KG1 (cell line): ENCODE measurements around the gene XKRX.

Experiments
- DNase-seq: peaks from one replicate; lab custom pipeline; 2025; lab: John Stamatoyannopoulos, UW

Gene XKRX

GRCh38 chrX:100928660-100929613 is at the start of gene XKRX:
TSS of gene XKRX (minus strand) at chrX:100928917. CDS start at chrX:100928304, 613 bp downstream.
- no peak for DNase-seq

- no peak for DNase-seq
Observed at GRCh38 chrX:100976211-100976610, 47.5 kb upstream of the XKRX start.

- no peak for DNase-seq
Observed at GRCh38 chrX:100975212-100975611, 46.5 kb upstream of the XKRX start.

- DNase-seq: no peak
Observed at GRCh38 chrX:100973411-100973810, 44.7 kb upstream of the XKRX start.

- no peak for DNase-seq
Observed at GRCh38 chrX:100969936-100970335, 41.2 kb upstream of the XKRX start.

- DNase-seq: no peak
Observed at GRCh38 chrX:100969408-100969807, 40.7 kb upstream of the XKRX start, which contains the start of gene ARL13A. TSS of gene ARL13A (plus strand) at chrX:100969708. CDS start at chrX:100973690, 3,982 bp downstream.

- DNase-seq: no peak
Observed at GRCh38 chrX:100964362-100964761, 35.6 kb upstream of the XKRX start.

GRCh38 chrX:100962811-100963210 is 34.1 kb upstream of the XKRX start:
- DNase-seq: no peak

GRCh38 chrX:100948557-100948956 is 19.8 kb upstream of the XKRX start:
- no peak for DNase-seq

- no peak for DNase-seq
Observed at GRCh38 chrX:100946299-100946927, 17.7 kb upstream of the XKRX start.

- no peak for DNase-seq
Observed at GRCh38 chrX:100944601-100945000, 15.9 kb upstream of the XKRX start.

GRCh38 chrX:100939333-100939732 is 10.6 kb upstream of the XKRX start:
- no peak for DNase-seq

GRCh38 chrX:100935767-100936166 is 7.0 kb upstream of the XKRX start:
- no peak for DNase-seq

- no peak for DNase-seq
Observed at GRCh38 chrX:100931925-100932285, 3.2 kb upstream of the XKRX start.

GRCh38 chrX:100931218-100931924 is 2.7 kb upstream of the XKRX start:
- no peak for DNase-seq

GRCh38 chrX:100926453-100926852 is 2.3 kb downstream of the XKRX start:
- no peak for DNase-seq

GRCh38 chrX:100924375-100924774 is 4.3 kb downstream of the XKRX start:
- no peak for DNase-seq

- DNase-seq: no peak
Observed at GRCh38 chrX:100915562-100915961, 13.2 kb downstream of the XKRX start.

GRCh38 chrX:100913111-100913510 is 15.6 kb downstream of the XKRX start:
- no peak for DNase-seq

- DNase-seq: no peak
Observed at GRCh38 chrX:100911731-100912130, 17.0 kb downstream of the XKRX start.

GRCh38 chrX:100905620-100906019 is 23.1 kb downstream of the XKRX start:
- no peak for DNase-seq

GRCh38 chrX:100904433-100904832 is 24.3 kb downstream of the XKRX start:
- DNase-seq: no peak
